PC-3 (cell line): ENCODE data around the gene DGAT2.

Source experiments
- CTCF ChIP-seq: fragments of 300-600 bp; sonication (generic); conservative IDR thresholded peaks from 2 replicates; pipeline ENCODE4 v1.5.1; 2017; ENCODE audit warnings: antibody characterized with exemption, low read depth, mild to moderate bottlenecking, low read length
- EZH2 ChIP-seq: fragments of 300-600 bp; sonication (generic); IDR thresholded peaks from one replicate; pipeline ENCODE4 v1.6.1; 2017; ENCODE audit warnings: antibody characterized with exemption, mild to moderate bottlenecking, low read length; ENCODE audit not compliant: unreplicated experiment

- TF ChIP-seq EZH2 (no peak), CTCF (no peak)
These were observed 1.4 kb upstream of the DGAT2 start for GRCh38 chr11:75767228-75767572.
